HepG2 (cell line): ENCODE measurements around the gene CBX2. TPM values are rescaled to one million over a fixed set of nuclear protein-coding genes. Genes with fewer than 3 reads are reported as not detected.

Experiments used
- CAMTA2 ChIP-seq: sonication (generic); formaldehyde crosslinking; IDR thresholded peaks from 2 replicates; pipeline ENCODE4 v1.4.0; 2020; ENCODE audit warnings: mild to moderate bottlenecking, missing genetic modification reagents, borderline replicate concordance
- E2F1 ChIP-seq: sonication (generic); formaldehyde crosslinking; IDR thresholded peaks from 2 replicates; pipeline ENCODE4 v1.5.0; 2020; ENCODE audit warnings: missing genetic modification reagents
- GATAD1 ChIP-seq: IDR thresholded peaks from 2 replicates; pipeline ENCODE4 v1.6.1; 2016; ENCODE audit warnings: missing genetic modification reagents, missing compliant biosample characterization
- IKZF1 ChIP-seq: fragments of 450-650 bp; IDR thresholded peaks from 2 replicates; pipeline ENCODE4 v1.7.1; 2016
- PRMT3 ChIP-seq: sonication (generic); formaldehyde crosslinking; IDR thresholded peaks from 2 replicates; pipeline ENCODE4 v1.8.1; 2022; ENCODE audit warnings: low read depth, mild to moderate bottlenecking, moderate library complexity, missing genetic modification reagents, borderline replicate concordance
- RAD51 ChIP-seq: fragments of 450-650 bp; IDR thresholded peaks from 2 replicates; pipeline ENCODE4 v1.6.1; 2016; ENCODE audit warnings: borderline replicate concordance
- RBAK ChIP-seq: sonication (generic); formaldehyde crosslinking; IDR thresholded peaks from 2 replicates; pipeline ENCODE4 v1.5.1; 2020; ENCODE audit warnings: mild to moderate bottlenecking, missing genetic modification reagents
- REL ChIP-seq: sonication (generic); formaldehyde crosslinking; conservative IDR thresholded peaks from 2 replicates; pipeline ENCODE4 v1.8.0; 2022; ENCODE audit warnings: mild to moderate bottlenecking, missing genetic modification reagents, moderate library complexity
- SAP130 ChIP-seq: IDR thresholded peaks from 2 replicates; pipeline ENCODE4 v1.6.1; 2016; ENCODE audit warnings: low read depth
- SATB2 ChIP-seq: sonication (generic); formaldehyde crosslinking; IDR thresholded peaks from 2 replicates; pipeline ENCODE4 v1.5.0; 2020; ENCODE audit warnings: missing genetic modification reagents
- TOE1 ChIP-seq: sonication (generic); formaldehyde crosslinking; IDR thresholded peaks from 2 replicates; pipeline ENCODE4 v1.4.0; 2020; ENCODE audit warnings: mild to moderate bottlenecking, missing genetic modification reagents
- ZBTB21 ChIP-seq: sonication (generic); formaldehyde crosslinking; IDR thresholded peaks from 2 replicates; pipeline ENCODE4 v1.4.0; 2020; ENCODE audit warnings: missing genetic modification reagents
- ZFP90 ChIP-seq: sonication (generic); formaldehyde crosslinking; IDR thresholded peaks from 2 replicates; pipeline ENCODE4 v1.8.0; 2022; ENCODE audit warnings: missing genetic modification reagents, mild to moderate bottlenecking, inconsistent platforms, borderline replicate concordance
- ZNF24 ChIP-seq: fragments of 450-650 bp; IDR thresholded peaks from 2 replicates; pipeline ENCODE4 v1.6.1; 2017; ENCODE audit warnings: antibody characterized with exemption, mild to moderate bottlenecking
- ZNF280D ChIP-seq: sonication (generic); formaldehyde crosslinking; IDR thresholded peaks from 2 replicates; pipeline ENCODE4 v1.5.1; 2020; ENCODE audit warnings: mild to moderate bottlenecking, missing genetic modification reagents
- ZNF407 ChIP-seq: sonication (generic); formaldehyde crosslinking; IDR thresholded peaks from one replicate; pipeline ENCODE4 v1.5.1; 2020; ENCODE audit warnings: mild to moderate bottlenecking, missing genetic modification reagents; ENCODE audit errors: not compliant biosample characterization
- ZNF556 ChIP-seq: sonication (generic); formaldehyde crosslinking; IDR thresholded peaks from 2 replicates; pipeline ENCODE4 v1.4.0; 2020; ENCODE audit warnings: mild to moderate bottlenecking, missing genetic modification reagents, borderline replicate concordance
- ZNF672 ChIP-seq: sonication (generic); formaldehyde crosslinking; IDR thresholded peaks from 2 replicates; pipeline ENCODE4 v1.8.1; 2022; ENCODE audit warnings: missing genetic modification reagents
- polyA plus RNA-seq, 8 experiments: library from polyadenylated mRNA; depleted of rRNA in 3 of 8; stranded (reverse) in 7 of 8; unstranded in 1 of 8; fragments of >200 nt; fragmentation: Illumina TruSeq in 4 of 8; extraction: Trizol in 4 of 8; gene quantifications; 2 replicates each; pipeline versions ENCODE4 v1.2.1 to v1.2.3, GENCODE V29; 2011 to 2016; ENCODE audit warnings: low read depth in 4 of 8, missing spikeins in 1 of 8, mixed read lengths in 1 of 8; ENCODE audit not compliant: insufficient read depth in 1 of 8
- total RNA-seq, 5 experiments: library from RNA; depleted of rRNA; stranded (reverse); fragments of >200 nt; fragmentation: Illumina TruSeq; extraction: Trizol; gene quantifications; 2 replicates each; pipeline ENCODE4 v1.2.3, GENCODE V29; 2016; ENCODE audit warnings: low read depth in 1 of 5

The CBX2 gene
- total and polyA plus RNA-seq, 2 of the 13 experiments (the other 11 are each of a cell fraction or from before 2014, with no cell fraction given), result 14.5 to 31.1 TPM

- TF ChIP-seq REL, result no peak
- TF ChIP-seq ZNF407, result no peak
- peak; percentile 57; the same call in 1 of the 2 replicates for TF ChIP-seq GATAD1 (CRISPR knock-in tag)
- TF ChIP-seq PRMT3 (CRISPR knock-in tag), result no peak
- peak; percentile 92 for TF ChIP-seq ZFP90
- TF ChIP-seq ZBTB21 (CRISPR knock-in tag), result no peak
- TF ChIP-seq RAD51, result no peak
- peak; percentile 86; the same call in 1 of the 2 replicates for TF ChIP-seq ZNF280D (CRISPR knock-in tag)
- TF ChIP-seq E2F1 (CRISPR knock-in tag), result no peak
- no peak for TF ChIP-seq ZNF24
- no peak for TF ChIP-seq CAMTA2 (CRISPR knock-in tag)
- no peak for TF ChIP-seq ZNF672
- peak; percentile 88 for TF ChIP-seq SAP130 (CRISPR knock-in tag)
- TF ChIP-seq TOE1, result 0 out of 2 replicates have a peak, but pooled peaks have one; percentile 84
- TF ChIP-seq IKZF1, result no peak
- TF ChIP-seq ZNF556 (CRISPR knock-in tag), result no peak; the same call in 1 of the 2 replicates
- no peak for TF ChIP-seq RBAK (CRISPR knock-in tag)
- no peak for TF ChIP-seq SATB2 (CRISPR knock-in tag)
These were observed 43.6 kb downstream of the CBX2 start (continued) for GRCh38 chr17:79821331-79822095.
